22Rv1 (cell line): ENCODE data around the gene IFNG-AS1.

Source experiments
- CTCF ChIP-seq: fragments of 450-650 bp; IDR thresholded peaks from 2 replicates; pipeline ENCODE4 v1.5.1; 2017; ENCODE audit warnings: mild to moderate bottlenecking
- ZFX ChIP-seq: fragments of 450-650 bp; IDR thresholded peaks from 2 replicates; pipeline ENCODE4 v1.6.1; 2017; ENCODE audit warnings: antibody characterized with exemption, borderline replicate concordance

GRCh38 chr12:68069275-68069674, 80.0 kb downstream of the IFNG-AS1 start:
- TF ChIP-seq CTCF = no peak
- TF ChIP-seq ZFX = no peak
